OCI-LY1 (cell line): ENCODE data around the gene CRADD.

Experiments
- CTCF ChIP-seq: fragments of 200-600 bp; sonication (generic), shearing (Covaris generic); IDR thresholded peaks from 2 replicates; pipeline ENCODE4 v1.5.1; 2017; ENCODE audit warnings: mild to moderate bottlenecking, antibody characterized with exemption, low read length, moderate library complexity, mixed read lengths
- EZH2 ChIP-seq: fragments of 200-600 bp; sonication (generic), shearing (Covaris generic); IDR thresholded peaks from 2 replicates; pipeline ENCODE4 v1.8.0; 2017; ENCODE audit warnings: borderline replicate concordance, mixed run types, mild to moderate bottlenecking, antibody characterized with exemption, low read length, moderate library complexity, mixed read lengths

GRCh38 chr12:93634416-93634815, 42.8 kb upstream of the CRADD start:
- no peak for TF ChIP-seq CTCF
- TF ChIP-seq EZH2: no peak
